Left renal pelvis (tissue), 4 donors: ENCODE measurements around the gene AKR1B15. TPM values are rescaled to one million over a fixed set of nuclear protein-coding genes. Genes with fewer than 3 reads are reported as not detected.
"Not testable (repeated sequence)": the region's sequence is repeated elsewhere in the genome, so short reads cannot be mapped to it uniquely, and the experiment has no call there.

ENCODE experiments used
- DNase-seq, 4 donors: peaks; one replicate each; pipeline ENCODE4 v3.0.0-alpha.2; 2013; ENCODE audit warnings: low read depth in 4 of 4, low spot score in 3 of 4
- polyA plus RNA-seq, 4 donors: library from polyadenylated mRNA; unstranded; fragments of 120-200 nt; gene quantifications; one replicate each; pipeline ENCODE4 v1.2.1, GENCODE V29; 2013; ENCODE audit not compliant: insufficient read length in 4 of 4

AKR1B15 gene
- polyA plus RNA-seq, 4 donors = 0.12 TPM; not detected in 3

DNA sequence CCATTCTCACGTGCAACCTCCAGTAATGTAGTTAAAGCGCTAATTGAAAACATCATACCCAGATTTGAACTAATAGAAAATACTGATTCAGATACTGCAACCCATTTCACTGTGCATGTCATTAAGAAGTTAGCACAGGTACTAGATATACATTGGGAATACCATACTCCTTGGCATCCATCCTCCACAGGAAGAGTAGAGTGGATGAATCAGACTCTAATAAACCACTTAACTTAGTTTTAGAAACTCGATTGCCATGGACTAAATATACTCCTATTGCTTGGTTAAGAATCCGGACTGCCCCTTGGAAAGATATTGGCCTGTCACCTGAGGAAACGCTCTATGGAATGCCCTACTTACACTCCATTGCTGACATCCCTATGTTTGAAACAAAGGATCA is 9.5 kb downstream of the AKR1B15 start:
- DNase-seq = no peak

DNA sequence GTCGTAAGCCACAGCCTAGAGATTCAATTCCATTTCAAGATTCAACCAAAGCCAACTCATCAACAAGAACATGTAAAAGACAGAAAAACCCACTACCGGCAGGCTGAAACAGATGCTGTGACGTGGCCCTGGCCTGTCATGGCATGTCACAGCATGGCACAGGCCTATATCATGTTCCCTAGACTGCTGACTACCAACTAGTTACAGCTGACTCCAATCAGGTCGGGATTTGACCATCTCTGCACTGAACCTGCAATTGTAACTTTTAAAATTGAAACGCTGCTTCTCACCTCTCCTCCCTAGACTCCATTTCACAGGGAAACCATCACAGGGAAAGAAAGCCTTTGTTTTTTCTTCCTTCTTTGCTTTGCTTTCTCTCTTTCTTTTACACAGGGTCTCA is 12.7 kb downstream of the AKR1B15 start:
- not testable (repeated sequence) for DNase-seq

DNA sequence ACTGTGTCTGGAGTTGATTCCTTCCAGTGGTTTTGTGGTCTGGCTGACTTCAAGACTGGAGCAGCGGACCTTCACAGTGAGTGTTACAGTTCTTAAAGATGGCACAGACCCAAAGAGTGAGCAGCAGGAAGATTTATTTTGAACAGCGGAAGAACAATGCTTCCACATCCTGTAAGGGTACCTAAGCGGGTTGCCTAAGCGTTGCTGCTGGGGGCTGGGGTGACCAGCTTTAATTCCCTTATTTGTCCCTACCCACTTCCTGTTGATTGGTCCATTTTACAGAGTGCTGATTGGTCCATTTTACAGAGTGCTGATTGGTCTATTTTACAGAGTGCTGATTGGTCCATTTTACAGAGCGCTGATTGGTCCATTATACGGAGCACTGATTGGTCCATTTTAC is 13.2 kb downstream of the AKR1B15 start:
- DNase-seq = no peak

DNA sequence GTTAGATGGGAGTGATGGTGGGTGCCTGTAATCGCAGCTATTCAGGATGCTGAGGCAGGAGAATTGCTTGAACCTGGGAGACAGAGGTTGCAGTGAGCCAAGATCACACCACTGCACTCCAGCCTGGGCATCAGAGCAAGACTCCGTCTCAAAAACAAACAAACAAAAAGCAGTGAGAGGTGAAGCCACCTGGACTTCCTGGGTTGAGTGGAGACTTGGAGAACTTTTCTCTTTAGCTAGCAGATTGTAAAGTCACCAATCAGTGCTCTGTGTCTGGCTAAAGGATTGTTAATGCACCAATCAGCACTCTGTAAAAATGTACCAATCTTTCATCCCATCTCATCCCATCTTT is 14.5 kb downstream of the AKR1B15 start:
- DNase-seq = not testable (repeated sequence)

DNA sequence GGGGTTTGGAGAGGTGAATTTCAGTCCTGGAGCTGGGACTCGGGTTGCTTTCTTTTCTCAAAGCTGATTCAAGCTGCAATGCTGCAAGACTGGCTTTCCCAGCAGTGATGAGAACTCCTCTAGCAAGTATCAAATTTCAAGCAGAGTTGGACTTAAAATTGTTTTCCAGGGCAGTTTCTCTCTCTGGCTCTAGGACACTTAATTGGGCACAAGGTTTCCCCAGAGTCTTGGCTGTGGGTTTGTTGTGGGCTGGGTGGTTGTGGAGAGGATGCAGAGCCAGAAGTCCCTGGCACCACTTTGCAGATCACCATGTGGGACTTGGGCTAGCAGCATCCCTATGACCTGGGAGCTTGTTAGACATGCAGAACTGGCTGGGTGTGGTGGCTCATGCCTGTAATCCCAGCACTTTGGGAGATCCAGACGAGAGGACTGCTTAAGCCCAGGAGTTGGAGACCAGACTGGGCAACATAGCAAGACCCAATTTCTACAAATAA is 16.8 kb downstream of the AKR1B15 start:
- DNase-seq = no peak

DNA sequence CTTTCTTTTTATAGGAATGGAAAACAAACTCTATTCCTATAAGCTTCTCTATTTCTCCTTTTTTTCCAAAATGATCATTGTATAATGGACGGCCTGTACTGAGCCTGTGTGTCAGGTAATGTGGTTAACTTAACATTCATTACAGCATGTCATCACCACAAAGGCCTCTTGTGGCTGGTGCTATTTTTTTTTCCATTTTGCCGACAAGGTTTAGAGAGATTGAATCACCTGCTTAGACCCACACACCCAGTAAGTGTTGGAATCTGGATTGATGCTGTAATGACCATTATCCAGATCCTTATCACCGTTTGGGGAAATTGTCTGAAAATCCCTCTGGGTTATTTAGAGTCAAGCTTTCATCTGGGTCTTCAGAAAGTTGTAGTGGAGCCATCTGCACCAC is 18.5 kb downstream of the AKR1B15 start:
- DNase-seq = no peak

DNA sequence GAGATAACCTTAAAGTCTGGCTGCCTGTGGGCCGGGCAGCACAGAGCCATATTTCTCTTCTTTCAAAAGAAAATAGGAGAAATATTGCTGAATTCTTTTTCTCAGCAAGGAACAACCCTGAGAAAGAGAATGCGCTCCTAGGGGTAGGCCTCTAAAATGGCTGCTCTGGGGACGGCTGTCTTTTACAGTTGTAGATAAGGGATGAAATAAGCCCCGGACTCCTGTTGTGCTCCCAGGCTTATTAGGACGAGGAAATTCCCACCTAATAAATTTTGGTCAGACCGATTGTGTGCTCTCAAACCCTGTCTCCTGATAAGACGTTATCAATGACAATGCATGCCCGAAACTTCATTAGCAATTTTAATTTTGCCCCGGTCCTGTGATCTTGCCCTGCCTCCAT is 21.1 kb downstream of the AKR1B15 start:
- DNase-seq = not testable (repeated sequence)

DNA sequence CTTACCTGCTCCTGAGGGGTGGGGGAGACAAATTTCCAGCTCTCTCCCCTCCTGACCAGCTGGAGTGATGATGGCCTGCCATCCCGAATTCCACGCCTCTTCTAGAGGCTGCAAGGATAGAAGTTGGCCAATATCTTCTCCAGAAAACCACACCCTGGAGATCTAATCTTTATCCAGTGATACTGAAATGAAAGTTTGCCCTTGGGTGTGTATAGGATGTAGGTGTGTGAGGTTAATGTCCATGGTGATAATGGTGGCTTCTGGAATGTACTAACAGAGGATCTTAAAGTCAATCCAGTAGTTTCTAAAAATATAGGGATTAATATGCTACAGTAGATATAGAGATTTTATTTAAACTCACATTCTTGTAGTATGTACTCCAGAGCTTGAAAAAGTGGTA is 22.2 kb downstream of the AKR1B15 start:
- no peak for DNase-seq

DNA sequence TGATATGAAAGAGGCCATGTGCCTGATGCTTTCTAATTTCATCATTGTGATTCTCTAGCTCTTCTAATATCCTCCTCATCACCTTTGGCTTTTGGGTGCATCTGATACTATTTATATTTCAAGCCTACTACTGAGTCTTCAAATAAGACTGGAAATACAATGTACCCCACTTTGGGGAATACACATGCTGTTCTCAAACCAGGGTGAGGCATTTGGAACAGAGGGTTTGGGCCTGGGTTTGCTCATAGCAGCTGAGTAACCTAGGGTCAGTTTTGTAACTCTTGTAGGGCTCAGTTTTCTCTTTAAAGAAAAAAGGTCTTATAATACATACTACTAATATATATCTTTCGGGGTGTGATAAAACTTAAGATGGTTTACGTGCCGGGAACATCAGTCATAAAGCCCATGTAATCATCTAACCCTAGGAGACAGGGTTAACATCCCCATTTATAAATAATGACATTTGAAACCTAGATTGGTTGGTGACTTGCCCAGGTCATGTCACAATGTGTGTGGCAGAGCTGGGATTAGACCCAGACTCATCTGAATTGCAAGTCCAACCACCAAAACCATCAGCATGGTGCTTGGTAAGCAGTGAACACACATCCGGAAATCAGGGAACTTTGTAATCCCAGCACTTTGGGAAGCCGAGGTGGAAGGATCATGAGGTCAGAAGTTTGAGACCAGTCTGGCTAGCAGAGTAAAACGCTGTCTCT is 23.0 kb downstream of the AKR1B15 start:
- DNase-seq = no peak

DNA sequence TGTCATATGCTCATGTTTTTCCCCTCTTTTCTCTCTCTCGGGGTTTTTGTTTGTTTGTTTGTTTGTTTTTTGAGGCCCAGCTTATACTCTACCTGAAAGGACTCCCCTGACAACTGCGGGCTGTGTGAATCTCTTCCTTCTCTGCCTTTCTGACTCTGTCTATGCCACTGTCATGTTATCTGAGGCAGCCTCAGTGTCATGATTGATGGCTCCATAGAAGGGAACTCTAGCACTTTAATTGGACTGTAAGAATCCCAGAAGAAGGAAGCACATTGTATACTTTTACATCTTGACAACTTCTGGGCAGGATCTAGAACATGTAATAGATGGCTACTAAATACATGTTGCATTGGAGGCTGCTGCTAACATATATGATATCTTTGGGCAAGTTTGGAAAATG is 25.4 kb downstream of the AKR1B15 start:
- no peak for DNase-seq

DNA sequence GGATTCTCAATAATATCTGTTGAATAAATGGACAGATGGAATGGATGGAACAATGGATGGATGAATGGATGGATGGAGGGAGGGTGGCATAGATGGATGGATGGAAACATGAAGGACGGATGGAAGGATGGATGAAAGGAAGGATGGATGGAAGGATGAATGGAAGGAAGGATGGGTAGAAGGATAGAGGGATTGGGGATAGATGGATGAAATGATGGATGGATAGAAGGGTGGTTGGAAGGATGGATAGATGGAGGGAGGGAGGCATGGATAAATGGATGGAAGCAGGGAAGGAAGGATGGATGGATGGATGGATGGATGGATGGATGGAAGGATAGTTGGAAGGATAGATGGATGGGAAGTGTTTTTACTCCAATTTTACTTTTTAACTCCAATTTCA is 35.4 kb downstream of the AKR1B15 start:
- no peak for DNase-seq

DNA sequence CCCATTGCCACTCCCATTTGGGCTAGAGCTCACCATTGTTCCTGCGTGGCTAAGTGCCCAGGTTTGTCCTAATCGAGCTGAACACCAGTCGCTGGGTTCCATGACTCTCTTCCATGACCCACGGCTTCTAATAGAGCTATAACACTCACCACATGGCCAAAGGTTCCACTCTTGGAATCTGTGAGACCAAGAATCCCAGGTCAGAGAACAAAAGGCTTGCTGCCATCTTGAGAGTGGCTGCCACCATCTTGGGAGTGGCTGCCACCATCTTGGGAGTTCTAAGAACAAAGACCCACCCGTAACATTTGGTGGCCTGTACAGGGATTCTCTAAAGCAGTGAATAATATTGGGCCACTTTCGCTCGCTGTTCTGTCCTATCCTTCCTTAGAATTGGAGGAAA is 37.0 kb downstream of the AKR1B15 start:
- no peak for DNase-seq

DNA sequence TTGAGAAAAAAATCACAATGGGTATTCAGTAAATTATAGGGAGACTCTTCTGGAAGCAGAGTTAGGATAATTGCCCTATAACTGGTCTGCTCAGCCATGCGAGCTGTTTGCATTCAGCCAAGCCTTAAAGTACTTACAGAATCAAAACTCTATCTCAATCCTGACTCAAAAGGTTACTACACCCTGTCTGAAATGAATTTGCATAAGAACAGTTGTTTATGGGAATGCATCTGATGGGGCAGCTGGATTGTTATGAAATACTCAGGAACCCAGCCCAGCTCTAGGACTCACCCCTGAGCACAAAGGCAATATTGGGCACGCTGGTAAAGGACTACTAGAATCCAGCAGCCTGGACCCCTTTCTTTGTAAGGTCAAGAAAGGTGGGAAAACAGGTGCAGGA is 38.8 kb downstream of the AKR1B15 start:
- no peak for DNase-seq

DNA sequence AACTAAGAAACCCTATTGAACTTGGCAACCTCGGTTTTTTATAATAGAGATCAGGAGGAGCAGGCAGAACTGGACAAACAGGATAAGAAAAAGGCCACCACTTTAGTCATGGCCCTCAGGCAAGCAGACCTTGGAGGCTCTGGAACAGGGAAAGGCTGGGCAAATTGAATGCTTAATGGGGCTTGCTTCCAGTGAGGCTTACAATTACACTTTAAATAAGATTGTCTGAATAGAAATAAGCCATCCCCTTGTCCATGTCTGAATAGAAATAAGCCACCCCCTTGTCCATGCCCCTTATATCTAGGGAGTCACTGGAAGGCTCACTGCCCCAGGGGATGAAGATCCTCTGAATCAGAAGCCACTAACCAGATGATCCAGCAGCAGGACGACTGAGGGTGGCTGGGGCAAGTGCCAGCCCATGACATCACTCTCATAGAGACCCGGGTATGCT is 40.6 kb downstream of the AKR1B15 start:
- DNase-seq = no peak

DNA sequence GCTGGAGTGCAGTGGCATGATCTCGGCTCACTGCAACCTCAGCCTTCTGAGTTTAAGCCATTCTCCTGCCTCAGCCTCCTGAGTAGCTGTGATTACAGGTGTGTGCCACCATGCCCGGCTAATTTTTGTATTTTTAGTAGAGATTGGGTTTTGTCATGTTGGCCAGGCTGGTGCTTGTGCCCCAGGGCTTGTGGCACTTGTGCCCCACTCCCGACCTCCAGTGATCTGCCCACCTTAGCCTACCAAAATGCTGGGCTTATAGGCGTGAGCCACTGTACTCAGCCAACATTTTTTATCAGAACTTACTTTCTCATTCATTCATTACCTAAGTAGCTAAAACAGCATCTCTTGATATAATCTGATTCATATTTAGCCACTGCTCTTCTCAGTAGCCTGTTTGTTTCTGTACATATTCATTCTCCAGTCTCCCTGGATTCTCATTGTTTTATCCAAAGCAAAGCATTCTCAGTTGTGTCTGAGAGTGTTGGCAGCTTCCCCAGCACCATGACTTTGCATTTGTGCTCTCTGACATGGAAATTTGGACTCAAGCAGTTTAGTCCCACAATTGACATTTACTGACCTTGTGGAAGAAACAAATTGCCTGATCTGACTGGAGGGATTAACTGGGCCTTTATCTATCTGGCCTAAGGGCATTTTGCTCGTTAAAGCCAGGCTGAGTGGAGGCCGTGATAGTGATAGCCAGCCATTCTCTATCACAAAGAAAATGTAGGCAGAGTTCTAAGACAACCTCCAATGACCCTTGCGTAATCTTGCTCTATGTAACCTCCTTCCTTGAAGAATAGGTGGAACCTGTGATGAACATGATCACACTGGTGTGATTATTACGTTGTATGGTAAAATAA is 44.9 kb downstream of the AKR1B15 start:
- no peak for DNase-seq

DNA sequence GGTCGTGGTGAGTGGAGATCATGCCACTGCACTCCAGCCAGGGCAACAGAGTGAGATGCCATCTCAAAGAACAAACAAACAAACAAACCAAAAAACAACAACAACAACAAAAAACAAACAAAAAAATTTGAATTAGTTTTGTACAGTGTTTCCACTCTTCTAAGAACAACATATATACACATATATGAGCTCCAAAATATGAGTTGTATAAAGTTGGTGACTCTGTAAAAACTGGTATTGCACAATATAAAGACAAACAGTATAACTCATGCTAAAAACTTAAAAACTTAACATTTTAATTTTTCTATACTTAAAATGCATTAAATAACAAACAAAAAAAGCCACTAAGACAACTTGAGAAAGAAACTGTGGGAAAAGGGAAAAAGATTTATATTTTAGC is 46.0 kb downstream of the AKR1B15 start:
- DNase-seq = no peak

DNA sequence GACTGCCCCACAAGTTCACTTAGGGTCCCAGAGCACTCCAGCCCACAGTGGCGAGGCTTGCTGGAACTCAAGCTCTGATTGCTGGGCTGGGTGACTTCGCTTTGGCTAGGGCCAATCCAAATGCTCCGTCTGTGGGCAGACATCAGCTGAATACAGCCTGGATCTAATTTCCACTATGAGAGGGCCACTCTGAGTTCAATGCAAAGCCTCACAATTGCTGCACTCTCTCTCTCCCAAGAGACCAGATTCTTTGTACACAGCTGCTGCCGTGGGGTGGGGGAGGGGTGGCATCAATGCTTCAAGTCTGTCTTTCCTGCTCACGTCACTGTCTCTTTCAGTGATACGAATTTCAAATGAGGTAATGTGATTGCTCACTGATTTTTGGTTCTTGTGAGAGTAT is 50.5 kb downstream of the AKR1B15 start:
- no peak for DNase-seq

DNA sequence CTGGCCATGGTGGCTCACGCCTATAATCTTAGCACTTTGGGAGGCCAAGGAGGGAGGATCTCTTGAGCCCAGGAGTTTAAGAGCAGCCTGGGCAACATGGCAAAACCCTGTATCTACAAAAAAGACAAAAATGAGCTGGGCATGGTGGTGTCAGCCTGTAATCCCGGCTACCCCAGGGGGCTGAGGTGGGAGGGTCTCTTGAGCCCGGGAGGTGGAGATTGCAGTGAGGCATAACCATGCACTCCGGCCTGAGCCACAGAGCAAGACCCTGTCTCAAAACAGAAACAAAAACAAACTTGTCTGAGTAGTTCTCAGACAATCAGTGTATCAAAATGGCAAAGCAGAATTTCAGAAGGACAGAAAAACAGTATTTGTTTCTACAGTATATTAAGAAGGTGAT is 52.5 kb downstream of the AKR1B15 start:
- DNase-seq = no peak

DNA sequence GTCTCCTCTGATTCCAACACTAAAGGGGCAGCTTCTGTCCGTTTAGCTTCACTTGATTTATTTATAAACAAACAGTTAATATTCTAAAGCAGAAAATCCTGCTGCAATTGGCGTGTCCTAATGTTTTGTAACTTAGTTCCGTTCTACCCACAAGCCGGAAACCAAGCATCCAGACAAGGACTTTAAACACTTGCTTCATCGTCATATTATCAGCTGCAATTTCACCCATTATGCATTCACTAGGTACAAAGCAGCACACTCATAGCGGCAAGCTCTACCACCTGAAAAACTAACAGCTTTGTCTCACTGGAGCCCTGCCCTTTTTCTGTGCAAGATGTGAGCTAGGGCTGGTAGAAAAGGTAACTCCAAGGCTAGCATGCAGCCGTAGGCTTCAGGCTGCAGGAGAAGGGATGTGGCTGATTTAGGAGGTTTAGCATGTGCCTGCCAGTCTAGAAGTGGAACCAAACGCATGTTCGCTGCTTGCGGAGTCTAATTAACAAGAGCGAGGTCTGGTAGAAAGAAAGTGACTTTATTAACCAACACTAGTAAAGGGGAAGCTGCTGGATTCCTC is 54.1 kb downstream of the AKR1B15 start:
- no peak for DNase-seq

DNA sequence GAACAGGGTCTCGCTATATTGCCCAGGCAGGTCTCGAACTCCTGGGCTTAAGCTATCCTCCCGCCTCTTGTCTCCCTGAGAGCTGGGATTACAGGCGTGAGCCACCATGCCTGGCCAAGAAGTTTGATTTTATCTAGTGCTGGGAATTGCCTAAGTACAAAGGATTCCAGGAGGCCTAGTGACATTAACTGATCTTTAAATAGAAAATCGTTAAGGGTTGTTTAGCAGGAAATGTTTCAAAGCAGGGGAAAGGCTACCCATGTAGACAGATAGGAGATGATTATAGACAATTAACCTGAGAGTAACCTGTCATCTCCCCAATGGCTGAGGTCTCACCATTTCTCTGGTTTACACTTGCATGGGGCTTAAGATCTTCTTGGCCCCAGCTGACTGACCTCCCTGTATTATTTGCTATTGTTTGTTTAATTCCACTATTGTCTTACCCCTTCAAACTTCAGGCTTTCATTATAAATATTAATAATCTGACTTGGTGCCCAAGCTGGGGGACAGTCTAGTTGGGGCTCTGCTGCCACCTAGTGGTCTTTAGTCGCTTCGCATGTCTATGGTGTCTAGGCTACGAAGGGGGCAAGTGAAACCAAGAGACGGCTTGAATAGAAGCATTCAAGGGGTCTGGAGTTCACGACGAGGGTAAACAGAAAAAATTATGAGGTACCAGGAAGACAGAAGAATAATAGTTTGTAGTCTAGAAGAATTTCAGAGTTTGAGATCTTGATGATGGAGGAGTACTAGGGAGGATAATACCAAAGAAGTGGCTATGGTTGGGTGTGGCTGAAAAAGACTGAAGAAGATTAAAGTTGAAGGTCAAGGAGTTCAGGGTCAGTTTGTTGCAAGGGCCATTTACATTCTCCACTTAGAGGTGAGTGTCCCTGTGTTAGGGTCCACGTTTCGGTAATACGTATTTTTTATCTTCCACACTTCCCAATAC is 57.3 kb downstream of the AKR1B15 start:
- DNase-seq = peak in 3 of 4 donors; percentile 25 to 32 (median 32)
